Right lobe of liver (tissue), 6 donors: ENCODE data around the gene MPHOSPH8. TPM values are rescaled to one million over a fixed set of nuclear protein-coding genes. Genes with fewer than 3 reads are reported as not detected.

ENCODE experiments used
- ATAC-seq, 4 donors: fragments of 200-7000 bp; cut with Tn5 transposase; one replicate each; pipeline ENCODE4 v1.9.1; 2020; ENCODE audit warnings: mild to moderate bottlenecking in 4 of 4, moderate library complexity in 4 of 4
- DNase-seq, 3 donors: peaks; one replicate each; pipeline ENCODE4 v3.0.0-alpha.2; 2020
- H3K27ac ChIP-seq, 3 donors: fragments of 200-600 bp; one replicate each; pipeline ENCODE4 v1.8.0; 2022
- H3K27me3 ChIP-seq, 2 donors: fragments of 200-600 bp; one replicate each; pipeline ENCODE4 v1.8.0; 2022
- H3K36me3 ChIP-seq, 4 donors: fragments of 200-600 bp; sonication (generic) in 1 of 4; one replicate each; pipeline versions ENCODE4 v1.5.1 to v1.8.0; 2017 to 2022; ENCODE audit warnings: control low read depth in 1 of 4
- H3K4me1 ChIP-seq, 4 donors: fragments of 200-600 bp; sonication (generic) in 1 of 4; one replicate each; pipeline versions ENCODE4 v1.5.1 to v1.8.0; 2017 to 2022; ENCODE audit warnings: control low read depth in 1 of 4
- H3K4me3 ChIP-seq, 3 donors: fragments of 200-600 bp; one replicate each; pipeline ENCODE4 v1.8.0; 2022
- H3K9me3 ChIP-seq, 4 donors: fragments of 200-600 bp; sonication (generic) in 1 of 4; one replicate each; pipeline versions ENCODE4 v1.5.1 to v1.8.0; 2017 to 2022; ENCODE audit warnings: control low read depth in 1 of 4
- CTCF ChIP-seq, 4 donors: fragments of 200-600 bp in 3 of 4; fragments of 450-650 bp in 1 of 4; IDR thresholded peaks; one replicate each; pipeline versions ENCODE4 v1.5.1 to v1.8.0; 2016 to 2022; ENCODE audit warnings: antibody characterized with exemption in 4 of 4, mild to moderate bottlenecking in 2 of 4
- POLR2A ChIP-seq: fragments of 450-650 bp; IDR thresholded peaks from one replicate; pipeline ENCODE4 v1.6.1; 2017; ENCODE audit warnings: antibody characterized with exemption, mild to moderate bottlenecking
- WGBS: methylation state at CpG from one replicate; pipeline ENCODE4 v1.1.6; 2018; ENCODE audit warnings: low coverage, low lambda C conversion rate; ENCODE audit not compliant: insufficient coverage; ENCODE audit errors: missing lambda C conversion rate; 5-methylcytosine and 5-hydroxymethylcytosine counted together
- intact Hi-C, 2 donors: fragments of 100-400 bp; cut with DNase I; formaldehyde crosslinking; loops; one replicate each; pipeline versions ENCODE4 v1.11.2 to v1.14.1; 2022
- total RNA-seq, 6 experiments: library from RNA; depleted of rRNA in 2 of 6; stranded (reverse); fragments of >200 nt in 2 of 6; fragmentation: NEBNext Ultra II Directional in 3 of 6; extraction: Animal tissue kit (Norgen Biotek cat#: 25700) in 3 of 6; gene quantifications; one replicate each; pipeline versions ENCODE4 v1.1.0 to v1.2.4, GENCODE V29; 2016 to 2023
- donor health status: DM: no; HTN: yes; CAD: no.
- donor health status: DM: no; HTN: no; CAD: no.
- donor health status: DM: no; HTN: no; CAD: no.
- donor health status: DM: no; HTN: yes; CAD: no.
- donor health status: DM: no; HTN: yes; CAD: no.

The MPHOSPH8 gene
- total RNA-seq, 6 experiments from 2014 or later: 7.3 to 15.4 (median 10.2) TPM

GRCh38 chr13:19605161-19605955 lies 28.1 kb upstream of the MPHOSPH8 start:
- Histone ChIP-seq H3K4me1 (no peaks in the 10 kb centered on the region), H3K27ac (no peak overlapping the region), H3K36me3 (no peaks in the 10 kb centered on the region), H3K4me3 (no peak overlapping the region), H3K27me3 (peaks cover 0 to 13% of the 10 kb centered on the region in 2 donors), H3K9me3 (peaks cover 0 to 4% (median 0%) of the 10 kb centered on the region in 4 donors)
- intact Hi-C loops: no loop called here
- TF ChIP-seq POLR2A (no peak), CTCF (IDR thresholded peaks at IDR 0.05) (no peak)
- WGBS: 79% methylated on average over 4 of the region's 7 CpGs
- no peak for ATAC-seq
- no peak for DNase-seq

- TF ChIP-seq CTCF (IDR thresholded peaks at IDR 0.05) (no peak), POLR2A (no peak)
Measured at GRCh38 chr13:19606152-19606551, 27.3 kb upstream of the MPHOSPH8 start.

GRCh38 chr13:19606737-19607136 lies 26.7 kb upstream of the MPHOSPH8 start:
- H3K36me3 ChIP-seq: no peaks in the 10 kb centered on the region
- no peak overlapping the region for H3K4me3 ChIP-seq
- peaks cover 0 to 11% of the 10 kb centered on the region in 2 donors for H3K27me3 ChIP-seq
- peaks cover 0 to 4% (median 0%) of the 10 kb centered on the region in 4 donors for H3K9me3 ChIP-seq
- no peak for ATAC-seq
- no peaks in the 10 kb centered on the region for H3K4me1 ChIP-seq
- DNase-seq: no peak
- 82% methylated on average over 2 of the region's 2 CpGs for WGBS
- intact Hi-C loops: no loop called here
- no peak for TF ChIP-seq CTCF (IDR thresholded peaks at IDR 0.05)
- no peak for TF ChIP-seq POLR2A
- H3K27ac ChIP-seq: no peak overlapping the region

More at GRCh38 chr13:19606152-19606551, 27.3 kb upstream of the MPHOSPH8 start:
- DNase-seq (no peak), ATAC-seq (no peak)
- Histone ChIP-seq H3K27ac (no peak overlapping the region), H3K4me3 (no peak overlapping the region), H3K27me3 (peaks cover 0 to 13% of the 10 kb centered on the region in 2 donors), H3K4me1 (no peaks in the 10 kb centered on the region), H3K36me3 (no peaks in the 10 kb centered on the region), H3K9me3 (peaks cover 0 to 4% (median 0%) of the 10 kb centered on the region in 4 donors)
- intact Hi-C loops: no loop called here

GRCh38 chr13:19607523-19608078 lies 25.9 kb upstream of the MPHOSPH8 start:
- intact Hi-C loops: no loop called here
- ATAC-seq: no peak
- no peak for DNase-seq
- no peaks in the 10 kb centered on the region for H3K4me1 ChIP-seq
- peaks cover 0 to 4% (median 0%) of the 10 kb centered on the region in 4 donors for H3K9me3 ChIP-seq
- TF ChIP-seq POLR2A (no peak), CTCF (IDR thresholded peaks at IDR 0.05) (no peak)
- H3K36me3 ChIP-seq: no peaks in the 10 kb centered on the region
- 86% methylated on average over 7 of the region's 10 CpGs for WGBS
- no peak overlapping the region for H3K4me3 ChIP-seq
- H3K27me3 ChIP-seq: peaks cover 0 to 2% of the 10 kb centered on the region in 2 donors
- no peak overlapping the region for H3K27ac ChIP-seq
